HG03095 (cell line): ENCODE measurements around the gene ABHD13.

ENCODE experiments used
- ATAC-seq: cut with Tn5 transposase; IDR thresholded peaks from one replicate; pipeline ENCODE4 v1.9.1; 2021; ENCODE audit warnings: moderate library complexity; ENCODE audit not compliant: unreplicated experiment

ABHD13 gene

GRCh38 chr13:108281901-108282300 is 63.7 kb downstream of the ABHD13 start:
- no peak for ATAC-seq

GRCh38 chr13:108283110-108283509 is 64.9 kb downstream of the ABHD13 start:
- ATAC-seq = no peak
